ENCODE measurements around the gene HABP2.

DNA sequence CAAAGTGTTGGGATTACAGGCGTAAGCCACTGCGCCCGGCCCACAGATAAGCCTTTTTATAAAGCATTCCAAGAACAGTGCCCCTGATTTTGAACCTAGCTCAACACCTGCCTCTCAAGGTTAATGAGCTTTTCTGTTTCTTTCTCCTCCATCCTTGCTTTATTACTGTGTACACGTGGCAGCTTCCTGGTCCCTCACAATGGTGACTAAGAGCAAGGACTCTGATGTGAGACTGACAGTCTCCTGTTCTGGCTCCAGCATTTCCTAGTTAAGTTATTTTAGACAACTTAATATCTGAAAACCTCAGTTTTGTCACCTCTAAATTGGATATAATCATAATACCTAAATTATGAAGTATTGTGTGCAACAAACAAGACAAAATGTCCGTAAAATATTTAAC is 9.9 kb downstream of the HABP2 start:
- TF ChIP-seq GATA2 (CRISPR knock-in tag; IDR thresholded peaks at IDR 0.05) (no peak), POLR2AphosphoS5 (IDR thresholded peaks at IDR 0.05; ENCODE audit: low read depth, low read length) (no peak), CTCF (IDR thresholded peaks at IDR 0.05) (no peak), TCF12 (IDR thresholded peaks at IDR 0.05) (no peak), USF1 (IDR thresholded peaks at IDR 0.05; ENCODE audit: borderline replicate concordance, low read depth) (no peak), CHD2 (IDR thresholded peaks at IDR 0.05; ENCODE audit: low read length, partially characterized antibody) (no peak), YY1 (IDR thresholded peaks at IDR 0.05; ENCODE audit: low read depth) (no peak), FOXJ3 (CRISPR knock-in tag; IDR thresholded peaks at IDR 0.05) (no peak)

Data from SK-N-SH (cell line).